Sigmoid colon (tissue), 7 donors: ENCODE results near the gene PLPP2. TPM values are rescaled to one million over a fixed set of nuclear protein-coding genes. Genes with fewer than 3 reads are reported as not detected.

Source experiments
- DNase-seq: peaks from one replicate; pipeline ENCODE4 v3.0.0-alpha.2; 2019
- H3K27ac ChIP-seq, 4 donors: fragments of 200-600 bp; sonication (generic); one replicate each; pipeline ENCODE4 v1.5.1; 2016 to 2019; ENCODE audit warnings: mild to moderate bottlenecking in 1 of 4
- H3K27me3 ChIP-seq, 3 donors: fragments of 200-600 bp; sonication (generic); one replicate each; pipeline ENCODE4 v1.5.1; 2019; ENCODE audit warnings: mild to moderate bottlenecking in 1 of 3
- H3K36me3 ChIP-seq, 4 donors: fragments of 200-600 bp; sonication (generic); one replicate each; pipeline ENCODE4 v1.5.1; 2016 to 2019
- H3K4me1 ChIP-seq, 4 donors: fragments of 200-600 bp; sonication (generic); one replicate each; pipeline ENCODE4 v1.5.1; 2017 to 2019
- H3K4me3 ChIP-seq, 4 donors: fragments of 200-600 bp; sonication (generic); one replicate each; pipeline ENCODE4 v1.5.1; 2017 to 2019; ENCODE audit warnings: mild to moderate bottlenecking in 2 of 4, moderate library complexity in 1 of 4
- H3K9me3 ChIP-seq, 4 donors: fragments of 200-600 bp in 3 of 4; sonication (generic) in 3 of 4; one replicate each; pipeline versions ENCODE4 v1.5.1 to v1.6.1; 2013 to 2019
- CTCF ChIP-seq, 4 experiments: fragments of 450-650 bp in 3 of 4; fragments of 200-600 bp in 1 of 4; IDR thresholded peaks; one replicate each; pipeline ENCODE4 v1.5.1; 2016 to 2019; ENCODE audit warnings: antibody characterized with exemption in 4 of 4, mild to moderate bottlenecking in 3 of 4, moderate library complexity in 2 of 4
- EP300 ChIP-seq, 4 donors: sonication (generic); formaldehyde crosslinking; IDR thresholded peaks; one replicate each; pipeline ENCODE4 v1.6.1; 2017; ENCODE audit warnings: antibody characterized with exemption in 4 of 4
- POLR2A ChIP-seq, 2 donors: fragments of 450-650 bp; IDR thresholded peaks; one replicate each; pipeline ENCODE4 v1.6.1; 2016; ENCODE audit warnings: antibody characterized with exemption in 2 of 2, mild to moderate bottlenecking in 2 of 2, moderate library complexity in 2 of 2
- POLR2AphosphoS5 ChIP-seq, 4 donors: sonication (generic); formaldehyde crosslinking; IDR thresholded peaks; one replicate each; pipeline ENCODE4 v1.6.1; 2017; ENCODE audit warnings: antibody characterized with exemption in 4 of 4
- WGBS, 2 donors: extraction: QIAGEN DNeasy Blood & Tissue Kit; methylation state at CpG; one replicate each; pipeline ENCODE4 v1.1.7; 2013; 5-methylcytosine and 5-hydroxymethylcytosine counted together
- intact Hi-C: fragments of 100-400 bp; cut with DNase I; formaldehyde crosslinking; loops from one replicate; pipeline ENCODE4 v1.15.1; 2023
- polyA plus RNA-seq, 3 donors: library from polyadenylated mRNA; stranded (reverse); fragments of 200-250 nt; gene quantifications; one replicate each; pipeline ENCODE4 v1.2.3, GENCODE V29; 2013
- total RNA-seq, 4 donors: library from RNA; depleted of rRNA; stranded (reverse); fragments of >200 nt; gene quantifications; one replicate each; pipeline ENCODE4 v1.1.0, GENCODE V29; 2016
- donor health status: healthy with polysubstance abuse.
- donor health status: Bipolar disorder and iron deficiency.
- donor health status: healthy.

Gene PLPP2
- total and polyA plus RNA-seq, 7 donors = 1.6 to 111 (median 3.6) TPM

- Histone ChIP-seq H3K4me1 (peaks cover 0 to 37% (median 31%) of the 10 kb centered on the region in 4 donors), H3K27me3 (peaks cover 24 to 54% (median 49%) of the 10 kb centered on the region in 3 donors), H3K36me3 (no peaks in the 10 kb centered on the region), H3K4me3 (peak overlapping the region in 2 of 4 donors; percentile 16 to 27), H3K9me3 (no peaks in the 10 kb centered on the region), H3K27ac (peak overlapping the region in 1 of 4 donors; percentile 58)
- no peak for DNase-seq
- intact Hi-C loops = no loop called here
- TF ChIP-seq POLR2A (IDR thresholded peaks at IDR 0.05) (no peak), EP300 (IDR thresholded peaks at IDR 0.05) (no peak), POLR2AphosphoS5 (IDR thresholded peaks at IDR 0.05) (no peak), CTCF (IDR thresholded peaks at IDR 0.05) (no peak)
- 3 to 8% methylated on average over 29 of the region's 29 CpGs for WGBS, 2 donors
These were observed 3.2 kb upstream of the PLPP2 start for GRCh38 chr19:294341-294945.

- 50 to 74% methylated on average over 14 of the region's 14 CpGs for WGBS, 2 donors
- Histone ChIP-seq H3K4me1 (peaks cover 0 to 37% (median 31%) of the 10 kb centered on the region in 4 donors), H3K27me3 (peaks cover 24 to 54% (median 49%) of the 10 kb centered on the region in 3 donors), H3K27ac (no peak overlapping the region), H3K4me3 (no peak overlapping the region), H3K36me3 (no peaks in the 10 kb centered on the region), H3K9me3 (no peaks in the 10 kb centered on the region)
- TF ChIP-seq EP300 (IDR thresholded peaks at IDR 0.05) (no peak), CTCF (IDR thresholded peaks at IDR 0.05) (no peak), POLR2A (IDR thresholded peaks at IDR 0.05) (no peak), POLR2AphosphoS5 (IDR thresholded peaks at IDR 0.05) (no peak)
- DNase-seq = no peak
- intact Hi-C loops = no loop called here
These were observed 2.4 kb upstream of the PLPP2 start for GRCh38 chr19:293436-294110.

- intact Hi-C loops = no loop called here
- Histone ChIP-seq H3K4me3 (no peak overlapping the region), H3K4me1 (peaks cover 0 to 37% (median 31%) of the 10 kb centered on the region in 4 donors), H3K9me3 (no peaks in the 10 kb centered on the region), H3K27me3 (peaks cover 24 to 54% (median 49%) of the 10 kb centered on the region in 3 donors), H3K36me3 (no peaks in the 10 kb centered on the region), H3K27ac (no peak overlapping the region)
- TF ChIP-seq EP300 (IDR thresholded peaks at IDR 0.05) (no peak), CTCF (IDR thresholded peaks at IDR 0.05) (no peak)
- 76 to 94% methylated on average over 4 of the region's 4 CpGs for WGBS, 2 donors
- no peak for DNase-seq
These were observed 1.7 kb upstream of the PLPP2 start for GRCh38 chr19:292951-293350.

GRCh38 chr19:292281-292884, 1.2 kb upstream of the PLPP2 start:
- Histone ChIP-seq H3K4me3 (no peak overlapping the region), H3K36me3 (no peaks in the 10 kb centered on the region), H3K9me3 (no peaks in the 10 kb centered on the region), H3K4me1 (peaks cover 0 to 37% (median 31%) of the 10 kb centered on the region in 4 donors), H3K27ac (no peak overlapping the region), H3K27me3 (peaks cover 24 to 54% (median 49%) of the 10 kb centered on the region in 3 donors)
- intact Hi-C loops = no loop called here
- DNase-seq = no peak
- WGBS, 2 donors = 82 to 85% methylated on average over 15 of the region's 15 CpGs
- TF ChIP-seq POLR2AphosphoS5 (IDR thresholded peaks at IDR 0.05) (no peak), EP300 (IDR thresholded peaks at IDR 0.05) (no peak), POLR2A (IDR thresholded peaks at IDR 0.05) (no peak), CTCF (IDR thresholded peaks at IDR 0.05) (no peak)
